GM23338 (cell line): Measurements from ENCODE around the gene MAP3K5. TPM values are rescaled to one million over a fixed set of nuclear protein-coding genes. Genes with fewer than 3 reads are reported as not detected.
A peak's percentile ranks its signal among the peaks of the same experiment; 100 is the strongest.

Source experiments
- ATAC-seq: fragments of 200-7000 bp; cut with Tn5 transposase; 3 replicates; pipeline ENCODE4 v1.9.1; 2020
- DNase-seq: peaks from one replicate; pipeline ENCODE4 v3.0.0-alpha.2; 2015; ENCODE audit warnings: low spot score
- H2AFZ ChIP-seq: fragments of 200-600 bp; sonication (generic); 2 replicates; pipeline ENCODE4 v1.8.0; 2016; ENCODE audit warnings: antibody characterized with exemption, mild to moderate bottlenecking, moderate library complexity
- H3F3A ChIP-seq: fragments of 200-600 bp; sonication (generic); replicated peaks from 2 replicates; pipeline ENCODE4 v1.8.0; 2017; ENCODE audit warnings: antibody characterized with exemption, mixed run types, low read depth
- H3K27ac ChIP-seq: fragments of 200-600 bp; sonication (generic); 2 replicates; pipeline ENCODE4 v1.6.1; 2016; ENCODE audit warnings: low read depth
- H3K27me3 ChIP-seq: fragments of 200-600 bp; sonication (generic); 2 replicates; pipeline ENCODE4 v1.8.0; 2016; ENCODE audit warnings: mild to moderate bottlenecking, mixed run types, moderate library complexity; ENCODE audit not compliant: insufficient read depth
- H3K36me3 ChIP-seq: fragments of 200-600 bp; sonication (generic); 2 replicates; pipeline ENCODE4 v1.8.0; 2016; ENCODE audit warnings: mild to moderate bottlenecking; ENCODE audit not compliant: insufficient read depth
- H3K4me1 ChIP-seq: fragments of 200-600 bp; sonication (generic); 2 replicates; pipeline ENCODE4 v1.8.0; 2016; ENCODE audit warnings: mild to moderate bottlenecking, moderate library complexity; ENCODE audit not compliant: insufficient read depth
- H3K4me2 ChIP-seq: fragments of 200-600 bp; sonication (generic); 2 replicates; pipeline ENCODE4 v1.7.1; 2017; ENCODE audit warnings: mixed run types
- H3K4me3 ChIP-seq: fragments of 200-600 bp; sonication (generic); 2 replicates; pipeline ENCODE4 v1.6.1; 2016; ENCODE audit warnings: mixed run types
- H3K79me2 ChIP-seq: fragments of 200-600 bp; sonication (generic); replicated peaks from 2 replicates; pipeline ENCODE4 v1.8.0; 2017; ENCODE audit warnings: mild to moderate bottlenecking; ENCODE audit not compliant: insufficient read depth
- H3K9me2 ChIP-seq: fragments of 200-600 bp; sonication (generic); 2 replicates; pipeline ENCODE4 v1.8.0; 2017; ENCODE audit not compliant: insufficient read depth
- H4K20me1 ChIP-seq: fragments of 200-600 bp; sonication (generic); replicated peaks from 2 replicates; pipeline ENCODE4 v1.8.0; 2017; ENCODE audit warnings: mild to moderate bottlenecking; ENCODE audit not compliant: insufficient read depth
- H3K27ac Mint-ChIP-seq: 2 replicates; pipeline ENCODE4 v1.8.0; 2020; ENCODE audit warnings: inconsistent platforms, mild to moderate bottlenecking, moderate library complexity, mixed read lengths
- H3K27me3 Mint-ChIP-seq: 3 replicates; pipeline ENCODE4 v1.8.0; 2022; ENCODE audit warnings: low read depth, mild to moderate bottlenecking, moderate library complexity, mixed read lengths, inconsistent platforms; ENCODE audit not compliant: insufficient read depth, poor library complexity
- H3K36me3 Mint-ChIP-seq: 3 replicates; pipeline ENCODE4 v1.8.0; 2021; ENCODE audit warnings: low read depth, mild to moderate bottlenecking, inconsistent platforms, moderate library complexity, mixed read lengths
- H3K4me1 Mint-ChIP-seq: 3 replicates; pipeline ENCODE4 v1.8.0; 2020; ENCODE audit warnings: mild to moderate bottlenecking, inconsistent platforms, mixed read lengths
- H3K4me3 Mint-ChIP-seq: 3 replicates; pipeline ENCODE4 v1.8.0; 2021; ENCODE audit warnings: moderate library complexity, mild to moderate bottlenecking, inconsistent platforms, mixed read lengths
- H3K9me3 Mint-ChIP-seq: 3 replicates; pipeline ENCODE4 v1.8.0; 2020; ENCODE audit warnings: moderate library complexity, mild to moderate bottlenecking, inconsistent platforms, mixed read lengths
- CREB1 ChIP-seq: fragments of 250-450 bp; sonication (Bioruptor Pico); IDR thresholded peaks from 2 replicates; pipeline ENCODE4 v1.5.0; 2020; ENCODE audit warnings: low read depth, mild to moderate bottlenecking, moderate library complexity
- CTCF ChIP-seq, 2 experiments: fragments of 200-600 bp in 1 of 2; sonication (generic) in 1 of 2; conservative IDR thresholded peaks; 2 replicates each; pipeline versions ENCODE4 v1.5.1 to v1.6.1; 2016 to 2017; ENCODE audit warnings: antibody characterized with exemption in 2 of 2, low read depth in 2 of 2, mild to moderate bottlenecking in 2 of 2, moderate library complexity in 1 of 2
- EZH2 ChIP-seq: fragments of 200-600 bp; sonication (generic); IDR thresholded peaks from one replicate; pipeline ENCODE4 v1.8.0; 2017; ENCODE audit warnings: antibody characterized with exemption, mild to moderate bottlenecking, low read depth; ENCODE audit not compliant: unreplicated experiment
- JUNB ChIP-seq: IDR thresholded peaks from one replicate; pipeline ENCODE4 v1.6.1; 2016; ENCODE audit warnings: antibody characterized with exemption; ENCODE audit not compliant: unreplicated experiment
- NANOG ChIP-seq: IDR thresholded peaks from 2 replicates; pipeline ENCODE4 v1.6.1; 2016; ENCODE audit warnings: antibody characterized with exemption, borderline replicate concordance
- POLR2AphosphoS5 ChIP-seq: IDR thresholded peaks from 2 replicates; pipeline ENCODE4 v1.6.1; 2016; ENCODE audit warnings: antibody characterized with exemption, low read depth
- STAT1 ChIP-seq: IDR thresholded peaks from one replicate; pipeline ENCODE4 v1.6.1; 2016; ENCODE audit warnings: antibody characterized with exemption; ENCODE audit not compliant: unreplicated experiment
- ZNF114 ChIP-seq: fragments of 250-450 bp; sonication (Bioruptor Pico); IDR thresholded peaks from 2 replicates; pipeline ENCODE4 v1.5.0; 2020; ENCODE audit warnings: mild to moderate bottlenecking, moderate library complexity
- ZNF462 ChIP-seq: fragments of 250-450 bp; sonication (Bioruptor Pico); IDR thresholded peaks from 2 replicates; pipeline ENCODE4 v1.5.0; 2020; ENCODE audit warnings: mild to moderate bottlenecking, moderate library complexity
- polyA plus RNA-seq: library from polyadenylated mRNA; unstranded; fragments of >200 nt; fragmentation: Nextera tagmentation; extraction: Ambion mirVana; gene quantifications from 2 replicates; pipeline ENCODE4 v1.2.1, GENCODE V29; 2016
- total RNA-seq: library from RNA; depleted of rRNA; stranded (reverse); fragments of >200 nt; shearing (Covaris generic); gene quantifications from 2 replicates; pipeline ENCODE4 v1.2.3, GENCODE V29; 2014

Gene MAP3K5
- total and polyA plus RNA-seq, 2 experiments from 2014 or later = 0.76 to 2.8 TPM

- no peak overlapping the region for H2AFZ ChIP-seq
- no peak overlapping the region for H3K4me3 Mint-ChIP-seq
- H3K4me1 ChIP-seq = peaks cover 45% of the 10 kb centered on the region
- no peak overlapping the region for H3K27ac ChIP-seq
- H4K20me1 ChIP-seq = peaks cover 7% of the 10 kb centered on the region; the same call in 1 of the 2 replicates
- H3K4me1 Mint-ChIP-seq = peaks cover 46% of the 10 kb centered on the region
- H3K27me3 ChIP-seq = no peaks in the 10 kb centered on the region
- H3K36me3 Mint-ChIP-seq = 0 out of 3 replicates have a peak, but pooled peaks cover 2% of the 10 kb centered on the region
- H3K9me3 Mint-ChIP-seq = no peaks in the 10 kb centered on the region
- H3K4me3 ChIP-seq = no peak overlapping the region
- no peak; the same call in 2 of the 3 replicates for ATAC-seq
- no peak for TF ChIP-seq CREB1 (CRISPR knock-in tag)
- no peak for TF ChIP-seq ZNF462
- TF ChIP-seq ZNF114 (CRISPR knock-in tag) = no peak
- TF ChIP-seq POLR2AphosphoS5 = no peak
- no peak for TF ChIP-seq EZH2
- TF ChIP-seq NANOG = no peak
- no peak for TF ChIP-seq STAT1
- no peak for TF ChIP-seq CTCF (conservative IDR thresholded peaks at IDR 0.05; ENCODE audit: low read depth in 2 of 2)
- TF ChIP-seq JUNB = no peak
- no peak for DNase-seq
- H3K27ac Mint-ChIP-seq = peak overlapping the region; percentile 38; the same call in 1 of the 2 replicates
- H3K79me2 ChIP-seq = peaks cover 100% of the 10 kb centered on the region
- no peaks in the 10 kb centered on the region; the same call in 1 of the 2 replicates for H3K9me2 ChIP-seq
- H3K27me3 Mint-ChIP-seq = no peaks in the 10 kb centered on the region
- no peaks in the 10 kb centered on the region for H3K36me3 ChIP-seq
- 0 out of 2 replicates have a peak overlapping the region, but pooled peaks have one; percentile 44 for H3K4me2 ChIP-seq
- H3F3A ChIP-seq = no peaks in the 10 kb centered on the region; the same call in 1 of the 2 replicates
Measured at GRCh38 chr6:136520517-136520916, 271.8 kb downstream of the MAP3K5 start.
